ENCODE measurements around the gene EML6.
A peak's percentile ranks its signal among the peaks of the same experiment; 100 is the strongest.
"Not testable (repeated sequence)": the region's sequence is repeated elsewhere in the genome, so short reads cannot be mapped to it uniquely, and the experiment has no call there.

EML6 gene

DNA sequence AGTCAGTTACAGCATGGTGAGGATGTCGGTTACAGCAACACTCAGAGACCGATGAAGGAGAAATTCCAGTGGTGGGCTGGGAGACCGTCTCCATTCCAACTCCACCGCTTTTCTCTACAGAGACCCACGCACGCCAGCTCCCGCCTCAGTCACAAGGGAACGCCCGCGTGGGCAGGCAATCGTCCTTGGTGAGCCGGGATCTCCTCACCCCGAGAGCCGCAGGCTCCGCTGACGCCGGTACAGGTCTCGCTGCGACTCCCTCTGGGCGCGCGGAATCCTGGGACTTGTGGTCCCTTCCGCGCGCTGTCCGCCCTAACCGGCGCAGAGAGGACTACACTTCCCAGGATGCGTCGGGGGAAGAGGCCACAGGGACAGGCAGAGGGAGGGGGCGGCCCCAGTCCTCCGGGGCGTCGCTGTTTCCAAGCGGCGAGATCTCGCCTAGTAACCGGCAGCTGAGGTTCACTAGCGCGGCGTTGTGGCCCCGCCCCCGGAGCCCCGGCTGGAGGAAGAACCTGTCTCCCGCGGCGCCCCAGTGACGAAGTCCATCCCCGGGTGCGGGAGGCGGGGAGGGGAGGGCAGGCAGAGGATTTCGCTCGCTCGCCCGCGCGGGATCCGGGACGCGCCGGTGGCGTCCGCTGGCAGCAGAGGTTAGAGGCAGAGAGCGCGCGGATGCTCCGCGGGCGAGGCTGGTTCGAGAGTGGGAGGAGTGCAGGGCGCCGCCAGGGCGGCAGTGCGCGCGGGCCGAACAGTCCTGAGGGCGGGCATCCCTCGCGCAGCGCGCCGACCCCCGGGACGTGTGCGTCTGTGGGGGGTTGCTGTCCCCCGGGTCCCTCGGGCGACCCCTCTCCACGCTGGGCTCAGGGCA, at the start of gene EML6:
Gene EML6, plus strand, starts transcription at position 532 of the 865 bp plus-strand sequence. CDS start 1,400 bp downstream, outside the sequence.
- DNase-seq (ENCODE audit: low spot score), result peak; percentile 99

DNA sequence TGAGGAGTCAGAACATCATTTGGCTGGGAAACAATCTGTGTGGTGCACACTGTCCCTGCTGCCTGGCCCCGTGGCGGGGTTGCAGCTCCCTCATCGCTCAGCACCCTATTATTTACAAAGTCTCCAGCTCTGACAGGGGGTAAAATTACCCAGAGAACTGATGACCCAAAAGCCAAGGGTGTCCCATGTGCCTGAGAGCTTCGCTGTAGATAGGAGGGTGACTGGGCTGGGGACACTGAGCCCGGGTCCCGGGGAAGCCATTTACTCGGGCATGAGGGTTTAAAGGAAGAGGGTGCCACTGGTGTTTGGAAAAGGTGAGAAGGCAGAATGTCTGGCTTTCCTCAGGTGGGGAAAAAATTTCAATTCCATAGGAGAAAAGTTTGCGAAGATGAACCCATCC, 48.2 kb upstream of the EML6 start:
- DNase-seq (ENCODE audit: low spot score), result no peak

DNA sequence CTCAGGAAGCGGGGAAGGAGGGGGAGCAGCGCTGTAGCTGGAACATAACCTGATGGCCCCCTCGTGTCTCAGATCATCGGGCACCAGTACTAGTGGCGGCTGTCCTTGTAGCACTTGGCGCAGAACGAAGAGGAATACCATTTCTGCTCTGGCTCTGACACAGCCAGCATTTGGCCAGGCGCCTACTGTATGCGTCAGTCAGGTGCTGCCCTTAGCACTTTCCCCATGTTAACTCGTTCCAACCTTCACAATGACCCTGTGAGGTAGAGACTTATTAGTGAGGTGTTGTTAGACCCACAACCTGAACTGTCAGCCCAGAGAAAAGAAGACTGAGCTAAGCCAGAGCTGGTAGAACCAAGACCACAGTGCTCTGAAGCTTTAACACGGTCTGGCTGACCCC, 47.7 kb upstream of the EML6 start:
- no peak for DNase-seq (ENCODE audit: low spot score)

DNA sequence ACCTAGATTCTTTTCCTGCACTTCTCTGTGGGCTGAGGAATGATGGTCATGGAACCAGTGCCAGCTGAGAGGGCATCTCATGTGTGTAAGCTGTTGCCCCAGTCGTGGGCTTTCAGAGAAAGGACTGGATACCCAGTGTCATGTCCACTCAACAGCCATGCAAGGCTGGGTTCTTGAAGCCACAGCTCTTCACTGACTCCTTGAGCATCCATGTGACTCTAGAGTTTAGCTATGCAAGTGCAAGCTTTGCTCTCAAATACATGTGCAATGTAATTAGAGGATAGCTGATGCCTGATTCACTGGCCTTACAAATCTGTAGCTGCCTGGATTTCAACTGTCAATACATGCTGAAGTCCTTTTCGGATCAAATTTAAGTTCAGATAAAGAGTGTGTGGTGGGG, 46.8 kb upstream of the EML6 start:
- no peak for DNase-seq (ENCODE audit: low spot score)

DNA sequence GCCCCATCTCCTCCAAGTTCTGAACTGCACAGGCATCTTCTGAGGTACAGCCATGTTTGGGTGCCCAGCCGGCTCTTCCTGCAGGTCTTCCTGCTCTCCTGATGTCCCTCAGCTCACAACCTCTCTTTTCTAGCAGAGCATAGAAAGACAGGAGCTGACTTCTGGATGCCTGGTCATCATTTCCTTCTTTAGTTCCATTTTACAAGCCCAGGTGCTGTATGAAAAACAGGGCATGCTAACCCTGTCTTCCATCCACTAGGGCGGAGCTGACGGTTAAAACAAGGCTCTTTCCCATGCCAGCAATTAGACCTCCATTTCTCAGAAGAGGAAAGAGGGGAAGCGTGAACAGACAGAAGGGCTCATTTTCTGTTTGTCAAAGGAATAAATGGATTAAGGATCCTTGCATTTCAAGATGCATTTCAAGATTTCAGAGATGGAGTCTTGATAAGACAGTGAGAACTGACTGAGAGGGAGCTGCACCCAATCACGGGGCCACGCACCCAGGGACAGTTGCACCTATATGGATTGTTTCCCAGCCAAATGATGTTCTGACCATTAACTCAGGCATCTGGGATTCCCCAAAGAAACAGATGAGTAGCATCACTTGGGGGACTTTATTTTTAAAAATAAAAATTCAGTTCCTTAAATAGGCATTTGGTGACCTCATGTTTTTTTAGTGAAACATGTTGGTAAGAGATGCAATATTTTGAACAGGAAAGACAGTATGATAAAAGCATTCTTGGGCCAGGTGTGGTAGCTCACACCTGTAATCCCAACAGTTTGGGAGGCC, 45.8 kb upstream of the EML6 start:
- DNase-seq (ENCODE audit: low spot score), result no peak

DNA sequence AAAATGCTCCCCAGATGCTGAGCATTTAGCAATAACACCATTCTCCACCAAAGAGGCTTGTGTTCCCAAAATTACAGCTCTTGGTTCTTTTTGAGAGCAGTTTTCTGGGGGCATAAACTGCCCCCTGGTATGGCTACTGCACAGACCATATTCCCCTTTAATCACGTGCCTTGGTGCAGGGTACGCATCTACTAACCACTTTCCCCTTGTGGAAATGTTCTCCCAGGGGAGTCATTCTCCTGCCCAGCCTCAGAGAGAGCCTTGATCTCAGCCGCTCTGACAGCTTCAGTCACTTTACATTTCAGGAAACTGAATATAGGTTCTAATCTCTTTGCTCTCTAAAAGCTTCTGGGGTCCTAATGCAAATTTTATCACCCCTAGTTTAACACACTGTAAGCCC, 44.7 kb upstream of the EML6 start:
- no peak for DNase-seq (ENCODE audit: low spot score)

DNA sequence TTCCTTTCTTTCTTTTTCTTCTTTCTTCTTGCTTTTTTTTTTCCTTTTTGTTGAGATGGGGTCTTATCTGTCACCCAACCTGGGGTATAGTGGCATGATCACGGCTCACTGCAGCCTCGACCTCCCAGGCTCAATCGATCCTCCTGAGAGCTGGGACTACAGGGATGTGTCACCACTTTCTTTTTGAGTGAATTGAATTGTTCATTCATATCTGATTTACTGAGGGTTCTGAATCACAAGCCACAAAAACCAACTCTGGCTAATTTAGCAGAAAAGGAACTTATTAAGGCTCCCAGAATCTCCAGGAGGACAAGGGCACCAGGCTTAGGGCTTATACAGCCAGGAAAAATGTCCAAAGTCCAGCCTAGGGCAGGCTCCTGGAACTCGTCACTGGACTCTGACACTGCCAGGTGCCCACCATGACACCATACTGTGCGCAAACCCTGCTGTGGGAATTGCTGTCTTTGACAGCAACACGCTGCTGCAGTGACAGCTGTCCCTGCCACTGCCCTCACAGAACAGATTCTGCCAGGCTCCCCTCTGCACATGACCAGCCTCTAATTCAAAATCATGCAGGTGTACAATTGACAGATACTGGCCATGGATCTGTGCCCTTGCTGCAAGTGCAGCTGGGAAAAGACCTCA, 42.9 kb upstream of the EML6 start:
- peak; percentile 88 for DNase-seq (ENCODE audit: low spot score)

DNA sequence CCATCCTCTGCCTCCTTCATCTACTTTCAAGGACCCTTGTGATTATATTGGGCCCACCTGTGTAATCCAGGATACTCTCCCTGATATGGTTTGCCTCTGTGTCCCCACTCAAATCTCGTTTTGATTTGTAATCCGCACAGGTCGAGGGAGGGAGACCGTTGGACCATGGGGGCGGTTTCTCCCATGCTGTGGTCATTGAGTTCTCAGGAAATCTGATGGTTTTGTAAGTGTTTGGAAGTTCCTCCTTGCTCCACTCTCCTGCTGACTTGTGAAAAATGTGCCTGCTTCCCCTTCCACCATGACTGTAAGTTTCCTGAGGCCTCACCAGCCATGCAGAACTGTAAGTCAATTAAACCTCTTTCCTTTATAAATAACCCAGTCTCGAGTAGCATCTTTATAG, 42.0 kb upstream of the EML6 start:
- no peak for DNase-seq (ENCODE audit: low spot score)

DNA sequence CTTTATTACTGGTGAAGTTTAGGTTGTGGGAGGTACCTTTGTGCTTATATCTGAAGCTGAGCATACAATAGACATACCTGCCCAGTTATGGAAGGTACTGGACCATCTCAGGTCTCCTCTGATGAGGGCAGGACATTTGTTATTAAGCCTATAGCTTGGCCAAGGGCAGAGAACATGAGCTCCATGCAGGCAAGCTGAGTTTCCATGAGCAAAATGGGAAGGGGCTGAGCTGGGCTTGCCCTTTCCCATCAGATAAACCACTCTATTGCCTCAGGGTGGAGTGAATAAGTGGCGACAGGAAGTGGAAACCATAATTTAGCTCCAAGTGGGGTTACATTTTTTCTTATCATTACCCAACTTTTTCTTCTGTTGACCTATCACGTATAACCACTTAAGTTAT, 39.9 kb upstream of the EML6 start:
- DNase-seq (ENCODE audit: low spot score), result no peak

DNA sequence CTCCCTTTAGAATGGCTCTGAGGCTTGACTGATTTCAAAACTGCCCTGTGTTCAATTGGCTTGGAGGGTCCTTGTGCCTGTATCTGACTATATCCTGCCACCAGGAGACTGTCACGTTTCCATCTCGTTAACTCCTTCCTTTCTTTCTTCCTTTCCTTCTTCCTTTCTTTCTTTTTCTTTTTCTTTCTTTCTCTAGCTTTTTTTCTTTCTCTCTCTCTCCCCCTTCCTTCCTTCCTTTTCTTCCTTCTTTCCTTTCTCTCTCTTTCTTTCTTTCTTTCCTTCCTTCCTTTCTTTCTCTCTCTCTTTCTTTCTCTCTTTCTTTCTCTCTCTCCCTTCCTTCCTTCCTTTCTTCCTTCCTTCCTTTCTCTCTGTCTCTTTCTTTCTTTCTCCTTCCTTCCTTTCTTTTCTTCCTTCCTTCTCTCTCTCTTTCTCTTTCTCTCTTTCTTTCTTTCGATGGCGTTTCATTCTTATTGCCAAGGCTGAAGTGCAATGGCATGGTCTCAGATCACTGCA, 38.1 kb upstream of the EML6 start:
- no peak for DNase-seq (ENCODE audit: low spot score)

DNA sequence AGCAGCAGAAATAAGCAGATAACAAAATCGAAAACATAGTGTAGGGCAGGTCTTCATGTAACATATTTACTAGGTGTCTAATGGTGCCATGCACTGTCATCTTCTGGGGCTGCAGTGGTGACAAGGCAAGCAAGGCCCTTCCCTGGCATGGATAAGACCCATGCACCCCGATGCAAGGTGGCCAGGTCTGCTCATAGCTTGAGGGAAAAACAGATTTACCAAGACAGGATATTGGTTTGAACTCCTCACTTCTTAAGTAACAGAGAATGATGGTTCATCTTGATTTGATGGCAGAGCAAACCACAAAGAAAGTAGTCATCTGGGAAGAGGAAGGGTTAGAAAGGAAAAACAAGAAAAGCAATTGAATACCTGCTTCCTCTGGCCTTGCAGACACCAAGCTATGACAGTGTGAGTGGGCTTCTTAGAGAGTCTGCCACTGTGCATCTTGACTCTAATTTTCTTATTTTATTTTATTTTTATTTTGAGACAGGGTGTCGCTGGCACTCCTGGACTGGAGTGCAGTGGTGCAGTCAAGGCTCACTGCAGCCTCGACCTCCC, 35.8 kb upstream of the EML6 start:
- peak; percentile 40 for DNase-seq (ENCODE audit: low spot score)

DNA sequence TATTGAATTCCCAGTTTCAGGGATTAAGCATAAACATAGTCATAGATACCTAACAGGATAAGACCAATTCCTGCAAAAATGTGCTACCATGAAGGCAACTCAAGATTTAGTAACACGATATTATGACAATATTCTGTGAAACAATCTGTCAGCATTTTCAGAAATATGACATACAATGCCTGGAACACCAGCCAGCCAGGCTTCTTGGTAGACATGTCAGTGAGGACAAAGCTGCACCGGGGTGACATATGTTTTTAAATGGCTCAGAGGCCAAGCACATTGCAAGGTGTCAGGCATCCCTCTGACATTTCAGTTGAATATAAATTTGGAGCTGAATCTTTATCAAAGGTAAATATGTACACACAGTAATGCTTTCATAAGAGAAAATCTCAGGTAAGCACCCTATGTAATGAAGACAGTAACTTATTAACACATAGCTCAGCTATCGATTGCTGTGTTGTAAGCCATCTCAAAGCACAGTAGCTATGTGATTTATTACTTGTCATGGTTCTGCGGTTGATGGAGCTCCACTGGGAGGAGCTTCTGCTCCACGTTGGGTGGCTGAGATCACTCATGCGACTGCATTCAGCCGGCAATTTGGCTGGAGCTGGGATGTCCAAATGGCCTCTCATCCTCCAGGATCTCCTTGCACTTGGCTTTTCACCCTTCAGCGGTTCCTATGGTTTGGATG, 31.9 kb upstream of the EML6 start:
- no peak for DNase-seq (ENCODE audit: low spot score)

DNA sequence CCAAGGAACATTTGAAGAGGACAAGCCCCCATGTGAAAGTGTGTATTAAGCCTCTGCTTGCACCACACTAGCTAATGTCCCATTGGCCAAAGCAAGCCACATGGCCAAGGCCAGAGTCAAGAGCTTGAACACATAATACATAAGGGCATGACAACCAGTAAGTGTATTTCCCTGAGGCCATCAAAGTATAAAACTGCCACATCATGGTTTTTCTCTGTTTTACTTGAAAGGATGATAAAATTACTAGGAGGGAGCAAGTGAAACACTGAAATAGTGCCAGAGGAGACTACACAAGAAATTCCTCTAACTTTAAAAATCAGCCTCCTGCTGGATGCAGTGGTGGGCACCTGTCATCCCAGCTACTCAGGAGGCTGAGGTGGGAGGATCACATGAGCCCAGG, 30.9 kb upstream of the EML6 start:
- DNase-seq (ENCODE audit: low spot score), result no peak

DNA sequence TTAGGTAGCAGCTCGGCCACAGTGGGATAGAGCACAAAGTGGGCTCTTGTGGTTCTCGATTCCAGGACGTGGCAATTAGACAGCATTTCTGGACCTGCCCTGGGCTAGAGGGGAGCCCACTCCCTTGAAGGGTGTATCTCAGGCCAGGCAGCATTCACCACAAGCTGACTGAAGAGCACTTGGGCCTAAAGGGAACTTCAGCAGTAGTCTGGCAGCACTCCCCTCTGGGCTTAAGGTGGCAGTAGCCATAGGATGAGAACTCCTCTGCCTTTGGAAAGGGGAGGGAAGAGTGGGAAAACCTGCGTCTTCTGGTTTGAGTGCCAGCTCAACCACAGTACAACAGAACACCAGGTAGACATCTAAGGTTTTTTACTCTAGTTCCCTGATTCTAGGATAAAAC, 28.1 kb upstream of the EML6 start:
- DNase-seq (ENCODE audit: low spot score), result no peak

DNA sequence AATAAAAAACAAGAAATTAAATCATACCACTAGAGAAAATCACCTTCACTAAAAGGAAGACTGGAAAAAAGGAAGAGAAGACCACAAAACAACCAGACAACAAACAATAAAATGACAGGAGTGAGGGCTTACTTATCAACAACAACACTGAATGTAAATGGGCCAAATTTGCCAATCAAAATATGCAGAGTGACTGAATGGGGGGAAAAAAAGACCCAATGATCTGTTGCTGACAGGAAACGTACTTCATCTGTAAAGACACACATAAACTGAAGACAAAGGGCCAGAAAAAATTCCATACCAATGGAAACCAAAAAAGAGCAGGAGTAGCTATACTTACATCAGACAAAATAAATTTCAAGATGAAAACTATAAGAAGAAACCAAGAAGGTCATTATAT, 25.5 kb upstream of the EML6 start:
- no peak for DNase-seq (ENCODE audit: low spot score)

DNA sequence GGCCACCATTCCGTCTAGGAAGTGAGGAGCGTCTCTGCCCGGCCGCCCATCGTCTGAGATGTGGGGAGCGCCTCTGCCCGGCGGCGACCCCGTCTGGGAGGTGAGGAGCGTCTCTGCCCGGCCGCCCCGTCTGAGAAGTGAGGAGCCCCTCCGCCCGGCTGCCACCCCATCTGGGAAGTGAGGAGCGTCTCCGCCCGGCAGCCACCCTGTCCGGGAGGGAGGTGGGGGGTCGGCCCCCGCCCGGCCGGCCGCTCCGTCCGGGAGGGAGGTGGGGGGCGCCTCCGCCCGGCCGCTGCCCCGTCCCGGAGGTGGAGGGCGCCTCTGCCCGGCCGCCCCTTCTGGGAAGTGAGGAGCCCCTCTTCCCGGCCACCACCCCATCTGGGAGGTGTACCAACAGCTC, 24.5 kb upstream of the EML6 start:
- not testable (repeated sequence) for DNase-seq (ENCODE audit: low spot score)

DNA sequence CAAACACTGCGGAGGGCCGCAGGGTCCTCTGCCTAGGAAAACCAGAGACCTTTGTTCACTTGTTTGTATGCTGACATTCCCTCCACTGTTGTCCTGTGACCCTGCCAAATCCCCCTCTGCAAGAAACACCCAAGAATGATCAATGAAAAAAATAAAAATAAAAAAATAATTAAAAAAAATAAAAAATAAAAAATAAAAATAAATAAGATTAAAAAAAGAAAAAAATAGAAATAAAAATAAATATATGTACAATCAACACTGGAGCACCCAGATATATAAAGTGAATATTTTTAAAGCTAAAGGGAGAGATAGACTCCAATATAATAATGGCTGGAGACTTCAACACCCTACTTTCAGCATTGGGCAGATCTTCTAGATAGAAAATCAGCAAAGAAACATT, 23.8 kb upstream of the EML6 start:
- no peak for DNase-seq (ENCODE audit: low spot score)

DNA sequence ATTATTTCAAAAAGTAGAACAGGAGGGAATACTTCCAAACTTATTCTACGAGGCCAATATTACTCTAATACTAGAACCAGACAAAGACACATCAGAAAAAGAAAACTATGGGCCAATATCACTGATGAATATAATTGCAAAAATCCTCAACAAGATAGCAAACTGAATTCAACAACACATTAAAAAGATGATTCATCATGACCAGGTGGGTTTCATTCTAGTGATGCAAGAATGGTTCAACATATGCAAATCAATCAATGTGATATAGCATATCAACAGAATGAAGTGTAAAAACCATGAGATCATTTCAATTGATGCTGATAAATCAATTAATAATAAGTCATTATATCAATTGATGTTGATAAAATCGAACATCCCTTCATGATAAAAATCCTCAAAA, 22.4 kb upstream of the EML6 start:
- no peak for DNase-seq (ENCODE audit: low spot score)

DNA sequence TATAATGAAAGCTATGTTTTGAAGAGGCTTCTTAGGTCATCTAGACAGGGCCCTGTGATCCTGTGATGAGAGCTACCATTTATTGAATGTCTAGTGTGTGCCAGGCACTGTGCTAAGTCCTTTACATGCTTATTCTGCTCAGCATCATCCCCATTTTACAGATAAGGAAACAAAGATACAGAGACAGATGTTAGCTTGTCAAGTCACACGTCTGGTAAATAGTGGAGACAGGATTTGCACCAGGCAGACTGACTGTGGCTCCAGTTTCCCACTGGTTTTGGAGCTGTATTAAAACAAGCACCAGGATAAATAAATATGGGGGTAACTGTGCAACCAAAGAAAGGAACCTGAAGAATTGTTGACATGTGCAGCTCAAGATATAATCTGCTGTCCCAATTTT, 19.2 kb upstream of the EML6 start:
- no peak for DNase-seq (ENCODE audit: low spot score)

DNA sequence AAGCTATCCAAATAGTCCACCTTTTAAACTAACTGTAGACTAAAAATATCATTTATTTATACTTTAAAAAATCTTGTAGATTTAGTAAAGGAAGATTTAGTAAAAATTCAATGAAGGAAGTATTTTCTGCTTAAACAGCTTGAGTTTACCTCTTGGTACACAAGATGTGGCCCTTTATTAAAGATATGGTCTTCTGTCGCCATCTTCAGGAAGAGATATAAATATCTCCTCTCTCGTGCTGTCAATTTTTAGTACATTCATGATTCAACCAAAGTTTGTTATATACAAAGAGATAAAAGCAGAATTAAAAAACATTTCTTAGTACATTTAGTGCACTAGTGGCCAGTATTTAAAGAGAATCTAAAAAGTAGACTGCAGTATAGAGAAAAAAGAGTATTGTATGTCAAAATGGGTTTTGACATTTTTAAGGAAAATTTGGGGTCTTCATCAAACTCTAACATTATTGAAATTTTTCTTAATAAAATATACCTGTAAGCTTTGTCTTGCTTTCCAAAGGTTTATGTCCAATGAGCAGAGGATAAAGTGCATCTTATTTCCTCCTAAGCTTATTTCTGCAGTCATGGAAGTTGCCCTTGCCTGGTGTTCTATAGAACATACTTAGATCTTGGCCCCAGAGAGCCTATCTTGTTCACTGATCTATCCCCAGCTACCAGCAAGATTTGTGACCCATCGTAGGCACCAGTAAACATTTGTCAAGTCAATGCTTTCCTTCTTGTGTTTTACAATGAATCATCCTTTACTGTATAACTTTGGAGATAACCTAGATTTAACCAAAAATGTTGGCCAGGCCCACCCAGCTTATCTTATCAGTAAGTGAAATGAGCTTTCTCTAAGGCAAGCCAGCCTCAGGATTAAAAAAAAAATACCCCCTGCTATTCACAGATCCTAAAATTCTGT, 18.5 kb upstream of the EML6 start:
- DNase-seq (ENCODE audit: low spot score), result peak; percentile 50

DNA sequence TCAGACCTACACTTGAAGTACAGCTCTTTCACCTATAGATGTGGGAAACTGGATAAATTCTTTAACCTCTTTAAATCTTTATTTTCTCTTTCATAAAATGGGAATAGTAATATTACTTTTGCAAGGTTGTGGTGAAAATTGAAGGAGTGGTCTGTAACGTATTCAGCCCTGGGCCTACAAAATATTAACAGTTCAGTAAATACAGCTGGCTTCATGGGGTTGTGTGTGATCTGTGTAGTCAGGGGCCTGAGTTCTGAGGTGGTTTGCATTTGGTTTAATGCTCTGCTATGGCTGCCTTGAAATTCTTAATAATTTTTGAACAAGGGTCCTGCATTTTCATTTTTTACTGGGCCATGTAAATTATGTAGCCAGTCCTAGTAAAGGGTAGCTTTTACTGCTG, 16.8 kb upstream of the EML6 start:
- no peak for DNase-seq (ENCODE audit: low spot score)
